Measurements from ENCODE around the gene TRIM34. TPM values are rescaled to one million over a fixed set of nuclear protein-coding genes. Genes with fewer than 3 reads are reported as not detected.
"Not testable (repeated sequence)": the region's sequence is repeated elsewhere in the genome, so short reads cannot be mapped to it uniquely, and the experiment has no call there.

Gene TRIM34
- total RNA-seq, 4 donors from 2014 or later = 3.8 to 9.2 (median 4.5) TPM

DNA sequence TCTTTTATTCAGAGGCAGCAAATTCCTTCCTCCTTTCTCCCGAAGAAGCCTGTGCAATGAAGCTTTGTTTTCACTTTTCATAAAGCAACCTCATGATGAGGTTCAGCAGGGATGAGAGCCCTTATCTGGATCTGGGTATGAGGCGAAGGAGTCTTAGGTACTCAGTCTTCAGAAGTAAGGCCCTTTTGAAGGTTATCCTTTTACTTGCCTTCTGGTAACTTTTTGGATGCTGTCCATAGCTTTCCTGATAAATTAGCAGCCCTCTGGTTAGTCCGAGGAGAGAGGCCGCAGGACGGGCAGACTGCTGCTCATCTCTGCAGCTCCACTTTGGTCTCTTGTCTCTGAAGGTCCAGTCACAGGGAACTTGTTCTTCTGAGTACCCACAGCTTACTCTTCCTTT, 65.9 kb downstream of the TRIM34 start:
- ATAC-seq = peak; percentile 22
- no peaks in the 10 kb centered on the region for H3K27me3 ChIP-seq

GRCh38 chr11:5691238-5691963, 66.6 kb downstream of the TRIM34 start:
- H3K36me3 ChIP-seq, ATAC-seq, H3K9me3 ChIP-seq, H3K27me3 ChIP-seq: not testable (repeated sequence)
- Histone ChIP-seq H3K4me1 (peaks cover 0 to 57% (median 4%) of the 10 kb centered on the region in 3 donors), H3K27ac (peak overlapping the region; percentile 34 to 85 (median 80)), H3K4me3 (peak overlapping the region; percentile 51 to 67)
- WGBS, 2 donors (ENCODE audit: low coverage in 1 of 2) = 92 to 100% methylated on average over 3 to 6 of the region's 12 CpGs

More for the DNA sequence above, 65.9 kb downstream of the TRIM34 start:
- peak overlapping the region; percentile 75 to 97 (median 84) for H3K27ac ChIP-seq
- TF ChIP-seq EP300 (IDR thresholded peaks at IDR 0.05) (no peak), POLR2A (IDR thresholded peaks at IDR 0.05) (no peak), CTCF (IDR thresholded peaks at IDR 0.05) (no peak), POLR2AphosphoS5 (IDR thresholded peaks at IDR 0.05) (no peak)
- H3K4me3 ChIP-seq = peak overlapping the region; percentile 51 to 67
- H3K36me3 ChIP-seq = peaks cover 0 to 2% of the 10 kb centered on the region in 2 donors
- peaks cover 0 to 51% (median 4%) of the 10 kb centered on the region in 3 donors for H3K4me1 ChIP-seq
- no peaks in the 10 kb centered on the region for H3K9me3 ChIP-seq
- 0 to 15% methylated on average over 1 to 2 of the region's 5 CpGs for WGBS, 2 donors (ENCODE audit: low coverage in 1 of 2)

DNA sequence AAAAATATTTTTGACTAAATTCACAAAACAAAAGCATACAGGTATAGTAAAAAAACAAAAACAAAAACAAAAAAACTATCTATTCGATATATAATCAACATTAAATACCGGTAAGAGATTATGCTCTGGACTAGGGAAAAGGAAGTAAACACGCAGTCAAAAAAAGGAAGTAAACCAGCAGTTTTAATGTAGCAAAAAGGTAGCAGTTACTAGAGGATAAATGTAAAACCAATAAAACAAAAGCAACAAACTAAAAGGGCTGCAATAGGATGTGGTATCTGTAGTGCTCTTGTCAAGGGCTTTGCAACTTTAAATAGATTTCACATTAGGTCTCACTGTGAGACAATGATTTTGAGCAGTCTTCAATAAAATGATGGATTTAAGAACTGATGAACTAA, 67.2 kb downstream of the TRIM34 start:
- ATAC-seq = no peak
- H3K36me3 ChIP-seq = peaks cover 0 to 14% of the 10 kb centered on the region in 2 donors
- H3K4me3 ChIP-seq = peak overlapping the region in 1 of 2 donors; percentile 51
- no peaks in the 10 kb centered on the region for H3K9me3 ChIP-seq
- no peak for TF ChIP-seq POLR2A (IDR thresholded peaks at IDR 0.05)
- no peak for TF ChIP-seq CTCF (IDR thresholded peaks at IDR 0.05)
- no peak for TF ChIP-seq POLR2AphosphoS5 (IDR thresholded peaks at IDR 0.05)
- no peak for TF ChIP-seq EP300 (IDR thresholded peaks at IDR 0.05)
- H3K27ac ChIP-seq = peak overlapping the region in 1 of 4 donors; percentile 27
- H3K4me1 ChIP-seq = peaks cover 0 to 61% (median 4%) of the 10 kb centered on the region in 3 donors
- no peaks in the 10 kb centered on the region for H3K27me3 ChIP-seq
- WGBS, 2 donors (ENCODE audit: low coverage in 1 of 2) = 51 to 79% methylated on average over 3 of the region's 3 CpGs

Other genes with a start within 250 kb of the TRIM34 start
- gene OR51M1, start 241.2 kb upstream of the TRIM34 start, total RNA-seq = not detected
- gene OR51Q1, start 202.9 kb upstream of the TRIM34 start, total RNA-seq = not detected
- gene OR51I1, start 183.5 kb upstream of the TRIM34 start, total RNA-seq = not detected
- gene OR51I2, start 175.7 kb upstream of the TRIM34 start, total RNA-seq = not detected
- gene OR52D1, start 136.3 kb upstream of the TRIM34 start, total RNA-seq = not detected
- under 1 TPM in 3 of 4 donors, not detected in 1; 0.15 to 0.62 (median 0.40) TPM for gene UBQLN3, start 115.0 kb upstream of the TRIM34 start, total RNA-seq
- under 1 TPM in 3 of 4 donors, not detected in 1; 0.27 to 0.62 (median 0.31) TPM for gene UBQLNL, start 108.3 kb upstream of the TRIM34 start, total RNA-seq
- under 1 TPM in 1 of 4 donors, not detected in 3; 0.54 TPM for gene OR52H1, start 76.5 kb upstream of the TRIM34 start, total RNA-seq
- gene OR52B6, start 44.1 kb upstream of the TRIM34 start, total RNA-seq = not detected
- gene TRIM6, start 28.4 kb upstream of the TRIM34 start, total RNA-seq = 1 to 10 TPM; 1.6 to 5.6 (median 2.1) TPM
- gene TRIM5, start 60.1 kb downstream of the TRIM34 start, total RNA-seq = 10 to 100 TPM in 3 of 4 donors, 1 to 10 TPM in 1; 8.9 to 21.4 (median 14.9) TPM
- 10 to 100 TPM; 31.6 to 50.4 (median 32.1) TPM for gene TRIM22, start 64.8 kb downstream of the TRIM34 start, total RNA-seq
- under 1 TPM in 2 of 4 donors, not detected in 2; 0.13 to 0.19 TPM for gene OR56B1, start 111.4 kb downstream of the TRIM34 start, total RNA-seq
- gene OR52N4, start 129.2 kb downstream of the TRIM34 start, total RNA-seq = under 1 TPM in 1 of 4 donors, not detected in 3; 0.40 TPM
- under 1 TPM in 1 of 4 donors, not detected in 3; 0.67 TPM for gene OR52N5, start 158.4 kb downstream of the TRIM34 start, total RNA-seq
- gene OR52N1, start 166.3 kb downstream of the TRIM34 start, total RNA-seq = under 1 TPM in 1 of 4 donors, not detected in 3; 0.13 TPM
- gene OR52N2, start 183.9 kb downstream of the TRIM34 start, total RNA-seq = not detected
- not detected for gene OR52E6, start 216.9 kb downstream of the TRIM34 start, total RNA-seq
- gene OR52E8, start 232.7 kb downstream of the TRIM34 start, total RNA-seq = not detected